Endothelial cell of umbilical vein (primary cell): Measurements from ENCODE around the gene C1orf35. TPM values are rescaled to one million over a fixed set of nuclear protein-coding genes. Genes with fewer than 3 reads are reported as not detected.
A peak's percentile ranks its signal among the peaks of the same experiment; 100 is the strongest.

Source experiments
- BruUV-seq: library from RNA; stranded (reverse); fragments of 400-500 nt; replicated peaks from 2 replicates; lab custom pipeline; 2021; lab: Mats Ljungman, UMichigan
- CTCF ChIA-PET: fragments of 300-600, 350-600 bp; sonication (Branson Sonifier 250); formaldehyde crosslinking; loops from one replicate; lab custom pipeline; 2021; ENCODE audit warnings: antibody characterized with exemption, inconsistent platforms; lab: Charles Lee
- POLR2A ChIA-PET: fragments of 300-600, 350-600 bp; sonication (Branson Sonifier 250); formaldehyde crosslinking; loops from one replicate; lab custom pipeline; 2021; ENCODE audit warnings: antibody characterized with exemption, inconsistent platforms; lab: Charles Lee
- DNase-seq: peaks from one replicate; pipeline ENCODE4 v3.0.0-alpha.2; 2011; ENCODE audit warnings: low read depth, low spot score
- FAIRE-seq: peaks from 2 replicates; lab custom pipeline; 2011; peaks lifted over from hg19 to GRCh38; lab: Jason Lieb, UNC
- H2AFZ ChIP-seq: 2 replicates; pipeline ENCODE4 v1.6.0; 2012; ENCODE audit warnings: low read depth, low read length, control low read depth, inconsistent platforms
- H3K27ac ChIP-seq: 2 replicates; pipeline ENCODE4 v1.5.1; 2011; ENCODE audit warnings: low read depth, mild to moderate bottlenecking, control low read depth, low read length, moderate library complexity; ENCODE audit not compliant: insufficient read depth
- H3K27me3 ChIP-seq, 2 experiments: 2 replicates each; pipeline versions ENCODE4 v1.6.0 to v1.6.1; 2011; ENCODE audit warnings: low read length in 2 of 2, mixed read lengths in 1 of 2; ENCODE audit not compliant: control insufficient read depth in 2 of 2, insufficient read depth in 2 of 2
- H3K36me3 ChIP-seq, 2 experiments: 2 replicates in 1 of 2; 3 replicates in 1 of 2; pipeline ENCODE4 v1.5.1; 2011; ENCODE audit warnings: low read length in 2 of 2, mild to moderate bottlenecking in 1 of 2, moderate library complexity in 1 of 2; ENCODE audit not compliant: control insufficient read depth in 2 of 2, insufficient read depth in 2 of 2; ENCODE audit errors: extremely low read depth in 1 of 2
- H3K4me1 ChIP-seq: 3 replicates; pipeline ENCODE4 v1.5.1; 2011; ENCODE audit warnings: mild to moderate bottlenecking, low read length; ENCODE audit not compliant: control insufficient read depth, insufficient read depth; ENCODE audit errors: extremely low read depth
- H3K4me2 ChIP-seq: 2 replicates; pipeline ENCODE4 v1.6.1; 2011; ENCODE audit warnings: low read length, control low read depth, mixed read lengths; ENCODE audit not compliant: insufficient read depth
- H3K4me3 ChIP-seq, 3 experiments: fragments of 200-600 bp in 1 of 3; sonication (generic), shearing (Covaris generic) in 1 of 3; replicated peaks in 1 of 3; 2 replicates each; pipeline ENCODE4 v1.5.1; 2011 to 2016; ENCODE audit warnings: control low read depth in 3 of 3, low read length in 3 of 3, mild to moderate bottlenecking in 2 of 3, inconsistent platforms in 1 of 3, low read depth in 1 of 3, moderate library complexity in 1 of 3; ENCODE audit not compliant: insufficient read depth in 1 of 3
- H3K79me2 ChIP-seq: 2 replicates; pipeline ENCODE4 v1.6.0; 2012; ENCODE audit warnings: low read length, inconsistent platforms; ENCODE audit not compliant: control insufficient read depth, insufficient read depth
- H3K9ac ChIP-seq: replicated peaks from 2 replicates; pipeline ENCODE3; 2011; ENCODE audit warnings: low read length, control low read depth; ENCODE audit not compliant: insufficient read depth; ENCODE audit errors: extremely low read depth
- H3K9me1 ChIP-seq: replicated peaks from 3 replicates; pipeline ENCODE4 v1.6.0; 2011; ENCODE audit warnings: mild to moderate bottlenecking, low read length; ENCODE audit not compliant: control insufficient read depth, insufficient read depth; ENCODE audit errors: extremely low read depth
- H3K9me3 ChIP-seq: replicated peaks from 2 replicates; pipeline ENCODE4 v1.5.1; 2012; ENCODE audit warnings: low read length, inconsistent platforms; ENCODE audit not compliant: control insufficient read depth, insufficient read depth
- H4K20me1 ChIP-seq: replicated peaks from 2 replicates; pipeline ENCODE3; 2011; ENCODE audit warnings: mild to moderate bottlenecking, low read length; ENCODE audit not compliant: control insufficient read depth, insufficient read depth; ENCODE audit errors: extremely low read depth
- EZH2 ChIP-seq: IDR thresholded peaks from 2 replicates; pipeline ENCODE4 v1.6.1; 2012; ENCODE audit warnings: borderline replicate concordance, low read depth, mild to moderate bottlenecking, moderate library complexity, low read length, inconsistent platforms; ENCODE audit not compliant: severe bottlenecking
- FOS ChIP-seq: IDR thresholded peaks from 2 replicates; pipeline ENCODE4 v1.6.1; 2011; ENCODE audit warnings: mild to moderate bottlenecking, low read length, moderate library complexity, borderline replicate concordance; ENCODE audit not compliant: insufficient read depth
- GATA2 ChIP-seq: IDR thresholded peaks from 2 replicates; pipeline ENCODE4 v1.7.0; 2011; ENCODE audit warnings: low read depth, mild to moderate bottlenecking, moderate library complexity, mixed read lengths, low read length; ENCODE audit not compliant: insufficient read length, insufficient read depth
- JUN ChIP-seq: IDR thresholded peaks from 2 replicates; pipeline ENCODE4 v1.6.1; 2011; ENCODE audit warnings: borderline replicate concordance, low read depth; ENCODE audit not compliant: insufficient read length, insufficient read depth
- MYC ChIP-seq: IDR thresholded peaks from one replicate; pipeline ENCODE4 v1.6.1; 2011; ENCODE audit warnings: mild to moderate bottlenecking, low read depth, low read length
- POLR2A ChIP-seq: IDR thresholded peaks from 2 replicates; pipeline ENCODE4 v1.6.1; 2012; ENCODE audit warnings: low read depth, mild to moderate bottlenecking, control low read depth, low read length
- POLR2AphosphoS5 ChIP-seq: IDR thresholded peaks from 2 replicates; pipeline ENCODE4 v1.6.1; 2012; ENCODE audit warnings: low read depth, mild to moderate bottlenecking, control low read depth, low read length, moderate library complexity; ENCODE audit not compliant: insufficient read depth
- dilution Hi-C: fragments of 300-500 bp; cut with MboI; formaldehyde crosslinking; loops from one replicate; pipeline ENCODE4 v1.15.0; 2019; ENCODE audit warnings: low sequenced_read_pairs; ENCODE audit not compliant: extremely low pct_ligation_motif_present
- intact Hi-C: fragments of 100-400 bp; cut with micrococcal nuclease; formaldehyde crosslinking; loops from one replicate; pipeline ENCODE4 v1.10.0; 2022
- polyA plus RNA-seq, 4 experiments: library from polyadenylated mRNA; depleted of rRNA in 3 of 4; stranded (reverse) in 3 of 4; unstranded in 1 of 4; fragments of >200 nt; gene quantifications; 2 replicates each; pipeline versions ENCODE4 v1.2.1 to v1.2.3, GENCODE V29; 2011 to 2012; ENCODE audit warnings: missing spikeins in 1 of 4
- total RNA-seq: library from RNA; stranded (reverse); gene quantifications from 2 replicates; pipeline ENCODE4 v1.2.3, GENCODE V29; 2021
- TF ChIP-seq, protein P1 (sequence below), 2 donors: IDR thresholded peaks; 1 replicate in 1 of 2; 2 replicates in 1 of 2; pipeline ENCODE4 v1.5.1; 2011; ENCODE audit warnings: low read length in 2 of 2, mild to moderate bottlenecking in 2 of 2, moderate library complexity in 2 of 2, control low read depth in 1 of 2, inconsistent platforms in 1 of 2, low read depth in 1 of 2; ENCODE audit not compliant: insufficient read depth in 1 of 2; ENCODE audit errors: extremely low read depth in 1 of 2
- TF ChIP-seq, protein P2 (sequence below): IDR thresholded peaks from 2 replicates; pipeline ENCODE4 v1.6.1; 2011; ENCODE audit not compliant: insufficient read depth, insufficient read length

Gene C1orf35
- total and polyA plus RNA-seq, 2 donors (not counting 3 experiments of a cell fraction or from before 2014, with no cell fraction given), result 19.9 to 21.7 TPM

DNA sequence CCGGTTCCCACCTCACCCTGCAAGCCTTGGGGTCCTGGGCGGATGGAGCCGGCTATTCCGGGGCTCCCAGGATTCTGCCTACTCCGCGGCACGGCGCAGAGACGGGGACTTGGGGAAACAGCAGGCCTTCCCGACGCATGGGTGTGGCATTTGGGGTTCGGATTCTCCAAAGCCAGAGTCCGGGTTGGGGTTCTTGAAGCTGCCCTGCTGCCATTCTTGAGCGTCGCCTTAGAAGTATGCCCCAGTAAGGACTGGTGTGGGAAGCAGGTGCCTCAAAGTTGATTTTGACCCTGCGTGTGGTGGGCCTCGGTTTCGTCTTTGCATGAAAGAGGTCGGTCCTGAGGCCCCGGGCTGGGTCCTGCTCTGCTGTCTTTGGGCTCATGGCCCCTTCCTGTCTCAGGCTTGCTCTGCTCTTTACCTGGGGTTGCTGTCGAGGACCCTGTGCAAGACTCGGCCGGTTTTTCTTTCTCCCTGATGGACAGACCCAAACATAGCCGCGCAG, 37.6 kb upstream of the C1orf35 start:
- no peaks in the 10 kb centered on the region for H3K9me3 ChIP-seq
- H3K27ac ChIP-seq, result peak overlapping the region; percentile 82
- intact Hi-C loops, result loop anchor here (1.0 to 2.0 kb wide), 8 partner anchors 8 to 318 kb away; partner anchors contain the start of genes ARF1, IBA57, MRPL55 and TRIM11
- no peak overlapping the region for H2AFZ ChIP-seq
- ChIA-PET CTCF (interaction anchor here (0.6 to 3.5 kb wide), 5 partner anchors 10 to 141 kb away, joined by 4 to 12 read pairs (median 7); partner anchors contain the start of gene IBA57), POLR2A (interaction anchor here (0.7 to 0.9 kb wide), 4 partner anchors 8 to 266 kb away, joined by 3 to 5 read pairs (median 4); partner anchors contain the start of genes IBA57 and TRIM11)
- H3K4me3 ChIP-seq, result peak overlapping the region; percentile 53 to 77 (median 65)
- TF ChIP-seq, protein P1, sequence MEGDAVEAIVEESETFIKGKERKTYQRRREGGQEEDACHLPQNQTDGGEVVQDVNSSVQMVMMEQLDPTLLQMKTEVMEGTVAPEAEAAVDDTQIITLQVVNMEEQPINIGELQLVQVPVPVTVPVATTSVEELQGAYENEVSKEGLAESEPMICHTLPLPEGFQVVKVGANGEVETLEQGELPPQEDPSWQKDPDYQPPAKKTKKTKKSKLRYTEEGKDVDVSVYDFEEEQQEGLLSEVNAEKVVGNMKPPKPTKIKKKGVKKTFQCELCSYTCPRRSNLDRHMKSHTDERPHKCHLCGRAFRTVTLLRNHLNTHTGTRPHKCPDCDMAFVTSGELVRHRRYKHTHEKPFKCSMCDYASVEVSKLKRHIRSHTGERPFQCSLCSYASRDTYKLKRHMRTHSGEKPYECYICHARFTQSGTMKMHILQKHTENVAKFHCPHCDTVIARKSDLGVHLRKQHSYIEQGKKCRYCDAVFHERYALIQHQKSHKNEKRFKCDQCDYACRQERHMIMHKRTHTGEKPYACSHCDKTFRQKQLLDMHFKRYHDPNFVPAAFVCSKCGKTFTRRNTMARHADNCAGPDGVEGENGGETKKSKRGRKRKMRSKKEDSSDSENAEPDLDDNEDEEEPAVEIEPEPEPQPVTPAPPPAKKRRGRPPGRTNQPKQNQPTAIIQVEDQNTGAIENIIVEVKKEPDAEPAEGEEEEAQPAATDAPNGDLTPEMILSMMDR (IDR thresholded peaks at IDR 0.05; ENCODE audit: extremely low read depth in 1 of 2, insufficient read depth in 1 of 2, low read depth in 1 of 2, low read length in 2 of 2), result no peak
- TF ChIP-seq JUN, result no peak
- no peak for TF ChIP-seq MYC
- TF ChIP-seq, protein P2, sequence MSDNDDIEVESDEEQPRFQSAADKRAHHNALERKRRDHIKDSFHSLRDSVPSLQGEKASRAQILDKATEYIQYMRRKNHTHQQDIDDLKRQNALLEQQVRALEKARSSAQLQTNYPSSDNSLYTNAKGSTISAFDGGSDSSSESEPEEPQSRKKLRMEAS, result no peak
- no peak for TF ChIP-seq EZH2
- TF ChIP-seq POLR2A, result no peak
- TF ChIP-seq GATA2, result no peak
- TF ChIP-seq POLR2AphosphoS5, result no peak
- TF ChIP-seq FOS, result no peak
- BruUV-seq, result no TSS peak
- FAIRE-seq, result no peak
- DNase-seq, result no peak
- dilution Hi-C loops, result no loop called here
- H4K20me1 ChIP-seq, result no peaks in the 10 kb centered on the region
- peaks cover 12 to 16% of the 10 kb centered on the region in 2 experiments for H3K27me3 ChIP-seq
- H3K79me2 ChIP-seq, result peaks cover 53% of the 10 kb centered on the region
- peaks cover 0 to 3% of the 10 kb centered on the region in 2 experiments for H3K36me3 ChIP-seq
- peak overlapping the region; percentile 93 for H3K4me2 ChIP-seq
- peaks cover 18% of the 10 kb centered on the region for H3K4me1 ChIP-seq
- H3K9me1 ChIP-seq, result no peaks in the 10 kb centered on the region
- H3K9ac ChIP-seq, result peak overlapping the region; percentile 86
